Hindlimb muscle (tissue), 1 donor: Measurements from ENCODE around the gene SCN1B. TPM values are rescaled to one million over a fixed set of nuclear protein-coding genes. Genes with fewer than 3 reads are reported as not detected.
"Not testable (repeated sequence)": the region's sequence is repeated elsewhere in the genome, so short reads cannot be mapped to it uniquely, and the experiment has no call there.

ENCODE experiments used
- DNase-seq: peaks from one replicate; pipeline ENCODE4 v3.0.0-alpha.2; 2013
- polyA plus RNA-seq: library from polyadenylated mRNA; unstranded; fragments of 120-200 nt; gene quantifications from one replicate; pipeline ENCODE4 v1.2.1, GENCODE V29; 2013; ENCODE audit not compliant: insufficient read length

SCN1B gene
- polyA plus RNA-seq, 1 donor, result 7.2 TPM

DNA sequence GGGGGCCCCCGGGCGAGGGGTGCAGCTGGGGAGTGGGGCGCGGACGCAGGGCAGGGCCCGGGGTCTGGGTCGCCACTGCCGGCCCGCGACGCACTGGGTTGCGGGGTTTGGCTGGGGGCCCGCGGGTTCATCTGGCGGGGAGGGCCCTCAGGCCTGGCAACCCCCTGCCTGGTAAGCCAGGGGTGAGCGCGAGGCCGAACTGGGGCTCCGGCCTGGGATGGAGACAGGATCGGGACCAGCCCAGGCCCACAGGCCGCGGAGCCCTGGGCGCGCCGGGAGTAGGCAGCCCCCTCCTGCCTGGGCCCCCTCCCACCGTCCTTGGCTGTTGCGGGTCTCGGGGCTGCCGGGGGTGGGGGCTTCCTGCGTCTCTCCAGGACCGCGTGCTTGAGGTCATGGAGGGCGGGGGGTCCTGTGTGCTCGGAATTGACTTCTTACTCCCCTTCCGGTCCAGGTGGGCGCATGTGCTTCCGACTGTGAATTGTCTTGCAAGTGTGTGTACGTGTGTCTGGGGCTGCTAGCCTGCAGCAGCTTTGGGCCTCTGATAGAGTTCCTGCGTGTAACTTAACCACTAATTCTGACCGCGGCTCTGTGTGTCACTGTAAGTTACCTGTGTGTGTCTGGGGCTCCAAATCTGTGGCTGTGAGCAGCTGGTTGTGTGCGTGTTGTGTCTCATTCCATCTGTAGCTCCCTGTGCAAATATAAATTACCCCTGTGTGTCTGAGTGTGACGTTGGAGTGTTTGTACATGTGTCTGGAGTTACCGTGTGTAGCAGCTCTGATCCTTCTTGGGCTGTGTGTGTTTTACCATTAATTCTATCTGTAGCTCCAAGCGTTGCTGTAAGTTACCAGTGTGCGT lies 29.4 kb upstream of the SCN1B start:
- DNase-seq, result peak; percentile 36

DNA sequence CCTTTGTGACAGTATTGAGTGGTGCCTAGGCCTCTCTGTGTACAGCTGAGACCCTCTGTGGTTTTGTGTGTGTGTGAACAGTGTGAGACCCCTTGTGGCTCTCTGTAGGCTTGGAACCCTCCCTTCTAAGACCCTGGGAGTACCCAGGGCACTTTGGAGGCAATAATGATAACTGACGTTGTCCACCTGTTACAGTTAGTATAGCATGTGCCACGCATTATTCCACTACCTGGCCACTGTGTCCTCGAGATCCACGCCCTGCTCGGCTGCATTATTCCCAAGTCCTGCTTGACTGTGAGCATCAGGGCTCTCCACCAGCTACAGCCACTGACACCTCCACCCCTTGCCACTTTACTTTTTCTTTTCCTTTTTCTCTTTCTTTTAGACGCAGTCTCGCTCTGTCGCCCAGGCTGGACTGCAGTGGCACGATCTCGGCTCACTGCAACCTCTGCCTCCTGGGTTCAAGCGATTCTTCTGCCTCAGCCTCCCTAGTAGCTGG lies 28.2 kb upstream of the SCN1B start:
- no peak for DNase-seq

DNA sequence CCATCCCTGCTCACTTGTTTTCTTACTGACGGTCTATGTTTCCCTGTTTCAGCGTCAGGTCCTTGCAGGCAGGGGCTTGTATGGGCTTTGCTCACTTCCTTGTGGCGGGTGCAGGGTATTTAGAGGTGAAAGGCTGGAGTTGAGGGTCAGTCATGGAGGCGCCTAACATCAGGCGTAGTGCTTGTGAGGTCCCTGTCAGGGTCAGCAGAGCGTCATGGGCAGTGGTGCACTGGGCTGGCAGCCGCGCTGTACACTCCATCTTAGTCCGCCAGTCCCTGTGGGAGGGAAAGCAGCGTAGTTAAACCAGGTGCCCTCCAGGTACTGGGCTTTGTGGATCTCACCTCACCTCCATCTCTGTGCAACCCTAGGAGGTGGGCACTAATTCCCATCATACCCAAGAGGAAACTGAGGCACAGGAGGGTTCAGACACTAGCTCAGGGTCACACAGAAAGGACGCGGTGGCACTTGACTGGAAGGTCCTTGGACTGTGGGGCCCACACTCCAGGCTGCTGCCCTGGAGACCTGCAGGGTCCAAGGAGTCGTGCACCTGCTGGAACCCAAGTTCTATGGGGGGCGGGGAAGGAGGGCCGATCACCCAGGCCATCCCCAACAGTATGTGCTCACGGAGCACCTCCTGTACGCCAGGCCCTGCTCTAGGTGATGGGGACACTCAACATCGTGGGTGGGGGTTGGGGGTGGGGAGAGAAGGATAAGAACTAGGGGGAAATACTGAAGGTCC lies 25.6 kb upstream of the SCN1B start:
- DNase-seq, result no peak

DNA sequence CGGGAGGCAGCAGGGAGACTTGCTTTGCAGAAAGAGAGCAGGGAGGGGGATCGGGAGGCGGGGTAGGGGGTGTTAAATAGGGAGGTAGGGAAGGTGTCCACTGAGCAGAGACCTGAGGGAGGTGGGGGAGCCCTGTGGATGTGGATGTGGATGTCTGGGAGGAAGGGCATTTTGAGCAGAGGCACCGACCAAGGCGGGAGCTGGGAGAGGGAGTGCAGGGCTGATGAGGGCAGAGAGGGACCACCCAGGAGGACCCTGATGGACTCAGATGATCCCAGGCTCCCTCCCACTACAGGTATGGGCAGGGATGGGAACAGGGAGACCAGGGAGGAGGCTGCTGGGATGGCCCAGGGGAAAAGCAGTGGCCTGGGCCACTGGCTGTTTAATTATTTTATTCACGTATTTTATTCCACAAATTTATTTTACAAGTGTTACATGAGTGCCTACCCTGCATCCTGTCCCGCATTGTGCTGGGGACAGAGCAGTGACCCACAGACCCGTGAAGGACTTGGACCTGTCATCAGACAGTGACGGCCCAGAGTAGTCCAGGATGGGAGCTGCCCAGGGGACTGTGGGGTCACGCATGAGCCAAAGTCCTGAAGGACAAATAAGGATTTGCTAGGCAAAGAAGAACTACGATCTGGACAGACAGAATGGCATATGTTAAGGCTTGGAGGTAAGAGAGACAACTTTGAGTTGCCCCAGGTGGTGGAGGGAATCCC lies 24.9 kb upstream of the SCN1B start:
- no peak for DNase-seq

DNA sequence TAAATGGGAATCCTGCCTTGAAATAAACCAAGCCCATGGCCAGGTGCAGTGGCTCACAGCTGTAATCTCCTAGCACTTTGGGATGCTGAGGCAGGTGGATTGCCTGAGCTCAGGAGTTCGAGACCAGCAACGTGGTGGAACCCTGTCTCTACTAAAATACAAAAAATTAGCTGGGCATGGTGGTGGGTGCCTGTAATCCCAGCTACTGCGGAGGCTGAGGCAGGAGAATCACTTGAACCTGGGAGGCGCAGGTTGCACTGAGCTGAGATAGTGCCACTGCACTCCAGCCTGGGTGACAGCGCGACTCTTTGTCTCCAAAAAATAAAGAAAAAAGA lies 24.3 kb upstream of the SCN1B start:
- not testable (repeated sequence) for DNase-seq

DNA sequence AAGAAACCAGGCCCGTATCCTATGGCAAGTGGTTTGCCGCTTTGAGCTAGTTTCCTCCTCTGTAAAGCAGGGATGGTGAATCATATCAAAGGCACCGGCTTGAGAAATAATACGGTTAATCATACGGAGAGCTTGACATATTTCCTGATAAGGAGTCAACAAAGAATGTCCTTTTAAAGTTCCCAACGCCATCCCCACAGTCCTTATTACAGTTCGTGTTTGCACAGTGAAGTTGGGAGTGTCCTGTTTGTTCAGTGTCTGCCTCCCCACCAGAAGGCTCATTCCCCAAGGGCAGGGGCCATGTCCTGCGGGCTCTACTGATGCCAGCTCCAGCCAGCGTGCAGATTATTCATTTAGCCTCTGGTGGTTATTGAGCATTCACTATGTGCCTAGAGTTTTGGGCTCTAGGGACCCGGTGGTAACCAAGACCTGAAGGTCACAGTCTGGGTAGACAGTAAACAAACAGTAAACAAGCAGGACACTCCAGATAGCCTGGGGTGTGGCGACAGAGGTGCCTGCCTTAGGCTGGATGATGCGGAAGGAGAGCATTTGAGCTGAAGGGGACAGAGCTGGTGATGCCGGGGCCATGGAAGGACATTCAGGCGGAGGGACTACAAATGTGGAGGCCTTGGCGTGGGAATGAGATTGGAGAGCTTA lies 23.8 kb upstream of the SCN1B start:
- no peak for DNase-seq

DNA sequence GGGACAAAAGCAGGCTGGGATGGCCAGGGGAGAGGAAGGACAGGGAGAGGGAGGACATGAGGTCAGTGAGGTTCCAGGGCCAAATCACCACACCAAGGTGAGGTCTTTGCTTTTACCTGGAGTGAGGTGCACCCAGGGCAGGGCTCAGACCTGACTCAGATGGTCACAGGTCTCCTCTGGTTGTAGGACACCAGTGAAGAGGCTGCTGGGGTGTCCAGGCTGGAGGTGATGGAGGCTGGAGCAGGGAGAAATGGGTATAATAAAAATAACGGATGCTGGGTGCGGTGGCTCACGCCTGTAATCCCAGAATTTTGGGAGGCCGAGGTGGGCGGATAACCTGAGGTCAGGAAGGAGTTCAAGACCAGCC lies 23.3 kb upstream of the SCN1B start:
- DNase-seq, result no peak

DNA sequence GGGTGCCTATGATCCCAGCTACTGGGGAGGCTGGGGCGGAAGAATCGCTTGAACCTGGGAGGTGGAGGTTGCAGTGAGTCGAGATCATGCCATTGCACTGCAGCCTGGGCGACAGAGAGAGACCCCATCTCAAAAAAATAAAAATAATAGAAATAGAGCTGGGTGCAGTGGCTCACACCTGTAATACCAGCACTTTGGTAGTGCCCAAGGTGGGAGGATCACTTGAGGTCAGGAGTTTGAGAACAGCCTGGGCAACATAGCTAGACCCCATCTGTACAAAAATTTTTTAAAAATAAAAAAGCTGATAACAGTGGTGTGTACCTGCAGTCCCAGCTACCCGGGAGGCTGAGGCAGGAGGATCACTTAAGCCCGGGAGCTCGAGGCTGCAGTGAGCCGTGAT lies 22.8 kb upstream of the SCN1B start:
- DNase-seq, result not testable (repeated sequence)

DNA sequence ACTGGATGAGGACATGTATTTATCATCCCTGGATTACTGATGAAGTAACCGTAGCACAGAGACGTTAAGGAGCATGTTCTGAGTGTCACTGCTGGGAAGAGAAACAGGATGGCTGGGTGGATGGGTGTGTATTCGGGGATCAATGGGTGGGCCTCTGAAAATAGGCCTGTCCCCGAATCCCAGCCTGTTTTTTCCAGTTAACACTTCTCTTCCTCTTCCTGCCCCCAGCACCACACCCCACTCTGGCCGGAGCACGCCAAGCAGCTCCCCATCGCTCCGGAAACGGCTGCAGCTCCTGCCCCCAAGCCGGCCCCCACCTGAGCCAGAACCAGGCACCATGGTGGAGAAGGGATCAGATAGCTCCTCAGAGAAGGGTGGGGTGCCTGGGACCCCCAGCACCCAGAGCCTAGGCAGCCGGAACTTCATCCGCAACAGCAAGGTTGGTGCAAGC lies 21.4 kb upstream of the SCN1B start:
- no peak for DNase-seq

DNA sequence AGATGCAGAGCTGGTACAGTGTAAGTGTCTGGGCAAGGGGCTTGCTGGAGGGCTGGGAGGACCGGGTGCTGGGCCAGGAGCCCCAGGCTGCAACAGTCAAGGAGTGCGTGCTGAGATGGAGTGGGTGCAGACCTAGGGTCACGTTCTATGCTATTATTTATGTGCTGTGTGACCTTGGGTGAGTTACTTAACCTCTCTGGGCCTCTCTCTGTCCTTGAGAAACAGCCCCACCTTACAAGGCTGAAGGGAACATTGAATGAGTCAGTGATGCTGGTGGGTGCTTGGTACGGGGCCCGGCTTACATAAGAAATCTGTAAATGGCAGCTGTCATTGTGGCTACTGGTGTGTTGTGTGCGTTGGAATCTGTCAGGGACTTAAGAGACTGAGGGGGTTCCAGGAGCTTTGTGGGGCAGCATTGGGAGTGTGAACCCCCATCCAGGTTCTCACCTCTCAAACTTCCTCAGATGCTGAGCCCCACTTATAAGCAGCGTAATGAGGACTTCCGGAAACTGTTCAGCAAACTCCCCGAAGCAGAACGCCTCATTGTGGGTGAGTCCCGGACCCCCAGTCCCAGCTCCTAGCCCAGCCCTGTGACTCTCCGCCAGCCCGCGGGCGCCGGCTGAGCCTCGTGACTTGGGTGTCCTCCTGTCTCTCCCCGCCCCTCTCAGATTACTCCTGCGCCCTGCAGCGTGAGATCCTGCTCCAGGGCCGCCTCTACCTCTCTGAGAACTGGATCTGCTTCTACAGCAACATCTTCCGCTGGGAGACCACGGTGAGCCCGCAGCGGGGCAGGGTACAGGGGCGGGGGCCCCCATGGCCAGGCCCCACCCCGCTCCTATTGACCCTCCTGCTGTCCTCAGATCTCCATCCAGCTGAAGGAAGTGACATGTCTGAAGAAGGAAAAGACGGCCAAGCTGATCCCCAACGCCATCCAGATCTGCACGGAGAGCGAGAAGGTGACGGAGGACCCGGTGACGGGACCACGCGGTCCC lies 20.6 kb upstream of the SCN1B start:
- no peak for DNase-seq

DNA sequence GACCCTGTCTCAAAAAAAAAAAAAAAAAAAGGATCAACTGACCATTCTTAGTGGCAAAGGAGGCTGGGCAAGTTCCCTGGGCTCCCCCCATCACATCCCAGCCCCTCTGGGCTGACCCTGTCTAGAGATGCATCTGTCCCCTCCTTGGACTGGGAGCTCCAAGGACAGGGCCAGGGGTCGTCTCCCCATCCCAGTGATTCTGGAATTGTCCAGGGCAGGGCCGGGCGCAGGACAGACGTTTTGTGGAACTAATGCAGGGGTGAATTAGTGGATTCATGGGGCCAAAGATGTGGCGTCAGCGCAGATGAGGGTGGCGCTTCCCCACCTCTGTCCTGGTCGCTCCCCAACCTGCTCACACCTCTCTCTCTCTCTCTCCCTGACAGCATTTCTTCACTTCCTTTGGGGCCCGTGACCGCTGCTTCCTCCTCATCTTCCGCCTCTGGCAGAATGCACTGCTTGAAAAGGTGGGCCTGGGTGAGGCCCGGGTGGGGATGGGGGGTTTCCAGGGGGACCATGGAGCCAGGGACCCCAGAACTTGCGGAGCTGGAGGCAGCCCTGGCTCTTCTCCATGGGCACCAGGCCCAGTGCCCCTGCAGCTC lies 19.1 kb upstream of the SCN1B start:
- no peak for DNase-seq

DNA sequence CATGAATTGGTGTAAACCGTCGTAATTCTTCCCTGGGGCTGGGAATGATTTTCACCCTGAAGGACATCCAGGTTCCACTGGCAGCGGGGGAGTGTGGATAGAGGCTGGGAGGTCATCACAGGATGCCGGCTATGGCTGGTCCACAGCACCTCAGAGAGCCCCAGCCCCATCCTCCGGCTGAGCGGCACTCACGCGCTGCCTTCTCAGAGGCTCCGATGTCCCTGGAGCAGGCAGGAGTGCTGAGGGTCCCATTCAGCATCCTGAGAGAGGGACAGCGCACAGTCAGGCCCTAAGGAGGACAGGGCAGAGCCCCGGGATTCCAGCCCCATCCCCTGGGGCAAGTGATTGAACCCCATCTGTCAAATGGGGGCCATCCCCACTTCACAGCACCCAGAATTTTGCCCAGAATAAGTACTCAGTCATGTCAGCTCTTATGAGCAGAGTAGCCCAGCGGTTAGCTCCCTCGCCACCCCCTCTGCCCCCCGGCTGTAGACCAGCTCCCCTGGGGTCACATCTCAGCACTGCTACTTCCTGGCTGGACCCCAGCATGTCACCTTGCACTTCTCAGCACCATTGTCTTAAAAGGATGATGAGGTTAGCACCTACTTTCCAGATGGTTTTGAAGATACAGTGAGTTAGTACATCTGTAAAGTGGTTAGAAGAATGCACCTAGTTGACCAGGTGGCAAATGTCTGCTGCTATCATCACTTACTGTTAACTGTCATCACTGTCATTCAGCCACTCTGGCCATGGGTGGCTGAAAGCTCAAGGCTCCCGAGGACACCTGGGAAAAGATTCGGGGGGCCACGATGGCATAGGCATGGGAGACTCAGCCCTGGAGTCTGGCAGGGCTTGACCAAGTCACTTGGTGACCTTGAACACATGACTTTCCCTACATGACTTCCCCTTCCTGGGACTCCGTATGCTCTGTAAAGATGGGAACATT lies 18.3 kb upstream of the SCN1B start:
- DNase-seq, result no peak

DNA sequence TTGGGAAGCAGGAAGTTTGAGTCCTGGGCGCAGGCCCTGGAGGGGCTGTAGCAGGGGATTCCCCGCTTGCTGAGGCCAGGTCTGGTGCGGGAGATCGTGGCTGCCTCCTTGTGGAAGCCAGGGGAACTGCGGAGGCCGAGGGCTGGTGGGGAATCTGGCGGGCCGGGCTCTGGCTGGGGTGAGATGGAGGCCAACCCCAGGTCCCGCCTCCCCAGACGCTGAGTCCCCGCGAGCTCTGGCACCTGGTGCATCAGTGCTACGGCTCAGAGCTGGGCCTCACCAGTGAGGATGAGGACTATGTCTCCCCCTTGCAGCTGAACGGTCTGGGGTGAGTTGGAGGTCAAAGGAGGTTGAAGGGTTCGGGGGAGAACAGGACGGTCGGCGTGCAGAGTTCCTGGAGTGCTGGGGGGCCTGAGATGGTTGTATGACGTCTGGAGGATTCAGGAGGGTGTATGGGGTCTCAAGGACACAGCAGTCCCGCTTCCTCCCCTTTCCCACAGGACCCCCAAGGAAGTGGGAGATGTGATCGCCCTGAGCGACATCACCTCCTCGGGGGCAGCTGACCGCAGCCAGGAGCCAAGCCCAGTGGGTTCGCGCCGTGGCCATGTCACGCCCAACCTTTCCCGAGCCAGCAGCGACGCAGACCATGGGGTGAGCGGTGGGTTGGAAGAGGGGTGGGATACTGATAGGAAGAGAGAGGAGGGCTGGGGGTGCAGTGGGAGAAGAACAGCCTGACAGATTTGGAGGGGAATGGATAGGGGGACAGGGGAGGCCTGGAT lies 17.0 kb upstream of the SCN1B start:
- DNase-seq, result peak; percentile 78

DNA sequence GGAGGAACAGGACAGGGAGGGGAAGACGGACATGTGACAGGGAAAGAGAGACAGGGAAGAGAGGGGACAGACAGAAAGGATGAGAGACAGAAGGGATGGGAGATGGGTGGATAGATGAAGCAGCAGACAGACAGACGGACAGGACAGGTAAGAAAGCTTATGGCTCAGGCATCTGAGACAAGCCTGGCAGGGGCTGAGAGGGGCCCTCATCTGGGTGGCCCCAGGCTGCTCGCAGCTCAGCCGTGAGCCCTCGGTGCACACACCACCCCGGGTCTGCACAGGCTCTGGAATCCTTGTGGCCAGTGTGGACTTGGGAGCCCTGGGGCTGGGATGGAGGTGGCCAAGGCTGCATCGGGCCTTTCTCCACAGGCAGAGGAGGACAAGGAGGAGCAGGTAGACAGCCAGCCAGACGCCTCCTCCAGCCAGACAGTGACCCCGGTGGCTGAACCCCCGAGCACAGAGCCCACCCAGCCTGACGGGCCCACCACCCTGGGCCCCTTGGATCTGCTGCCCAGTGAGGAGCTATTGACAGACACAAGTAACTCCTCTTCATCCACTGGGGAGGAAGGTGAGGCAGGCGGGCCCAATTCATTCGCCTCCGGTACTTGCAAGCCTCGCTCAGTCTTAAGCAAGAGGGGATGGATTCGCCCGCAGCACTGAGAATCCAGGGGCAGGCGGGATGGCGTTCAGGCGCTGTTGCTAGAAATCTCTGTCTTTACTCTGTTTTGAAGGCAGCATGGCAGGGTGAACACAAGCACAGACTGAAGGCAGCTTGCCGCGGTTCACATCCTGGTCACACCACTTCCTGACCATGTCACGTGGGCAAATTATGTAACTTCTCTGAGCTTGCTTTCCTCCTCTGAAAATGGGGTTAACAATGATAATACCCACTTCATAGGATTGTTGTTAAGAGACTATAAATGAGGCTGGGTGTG lies 16.2 kb upstream of the SCN1B start:
- DNase-seq, result no peak

DNA sequence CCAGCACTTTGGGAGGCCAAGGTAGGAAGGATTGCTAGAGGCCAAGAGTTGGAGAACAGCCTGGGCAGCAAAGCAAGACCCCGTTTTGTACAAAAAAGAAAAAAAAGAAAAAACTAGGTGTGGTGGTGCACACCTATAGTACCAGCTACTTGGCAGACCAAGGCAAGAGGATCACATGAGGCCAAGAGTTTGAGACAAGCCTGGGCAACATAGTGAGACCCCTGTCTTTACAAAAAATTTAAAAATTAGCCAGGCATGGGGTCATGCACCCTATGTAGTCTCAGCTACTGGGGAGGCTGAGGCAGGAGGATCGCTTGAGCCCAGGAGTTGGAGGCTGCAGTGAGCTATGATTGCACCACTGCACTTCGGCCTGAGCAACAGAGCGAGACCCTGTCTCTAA lies 15.5 kb upstream of the SCN1B start:
- not testable (repeated sequence) for DNase-seq

DNA sequence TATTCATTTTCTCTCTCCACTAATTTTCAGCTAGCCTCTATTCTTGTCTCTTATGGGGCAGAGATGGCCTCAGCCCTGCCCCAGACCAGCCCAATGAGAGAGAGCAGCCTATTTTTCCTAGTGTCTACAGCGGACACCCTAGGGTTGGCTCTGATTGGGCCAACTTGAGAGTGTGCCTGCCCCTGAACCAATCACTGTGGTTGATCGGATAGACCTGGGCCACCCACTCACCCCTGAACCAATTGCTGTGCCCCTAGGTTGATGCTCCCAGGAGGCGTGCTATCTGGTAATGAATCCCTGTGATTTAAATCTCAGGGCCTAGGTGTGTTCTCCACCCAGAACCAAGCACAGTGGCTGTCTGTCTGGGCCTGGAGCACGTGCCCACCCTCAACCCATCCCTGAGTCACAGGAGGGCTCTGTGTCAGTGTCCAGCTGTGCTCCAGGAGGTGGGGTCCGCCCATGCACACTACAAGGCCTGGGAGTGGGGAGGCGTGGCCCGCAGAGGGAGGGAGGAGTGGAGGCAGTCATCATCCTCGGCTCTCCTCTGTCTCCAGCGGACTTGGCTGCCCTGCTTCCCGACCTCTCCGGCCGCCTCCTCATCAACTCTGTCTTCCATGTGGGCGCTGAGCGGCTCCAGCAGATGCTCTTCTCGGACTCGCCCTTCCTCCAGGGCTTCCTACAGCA lies 14.9 kb upstream of the SCN1B start:
- DNase-seq, result no peak

DNA sequence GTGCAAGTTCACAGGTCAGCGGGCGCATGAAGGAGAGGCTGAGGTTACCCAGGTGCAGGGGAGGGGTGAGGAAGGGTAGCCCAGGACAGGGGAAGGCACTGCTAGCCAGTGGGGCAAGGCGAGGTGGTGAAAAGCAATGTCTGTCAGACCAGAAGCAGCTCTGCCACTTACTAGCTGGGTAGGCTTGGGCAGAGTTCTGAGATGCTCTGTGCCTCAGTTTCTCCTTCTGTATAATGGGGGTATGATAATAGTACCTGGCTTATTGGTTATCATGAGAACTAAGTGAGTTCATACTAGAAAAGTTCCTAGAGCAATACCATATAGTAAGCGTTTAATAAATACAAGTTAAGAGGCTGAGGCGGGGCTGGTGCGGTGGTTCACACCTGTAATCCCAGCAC lies 14.3 kb upstream of the SCN1B start:
- DNase-seq, result no peak
